ENCODE measurements around the gene HSPA1L. TPM values are rescaled to one million over a fixed set of nuclear protein-coding genes. Genes with fewer than 3 reads are reported as not detected.
"Not testable (repeated sequence)": the region's sequence is repeated elsewhere in the genome, so short reads cannot be mapped to it uniquely, and the experiment has no call there.

HSPA1L gene
- total RNA-seq, 1 experiment from 2014 or later = 0.12 TPM

GRCh38 chr6:31806470-31807272 lies 8.4 kb downstream of the HSPA1L start, which contains the start of gene LSM2 (continued):
- TF ChIP-seq EZH2 (IDR thresholded peaks at IDR 0.05) = no peak
- TF ChIP-seq YY1 (IDR thresholded peaks at IDR 0.05; ENCODE audit: extremely low read depth, insufficient replicate concordance, low read depth, low read length) = peak; percentile 54
- no peak for TF ChIP-seq ZNF274 (IDR thresholded peaks at IDR 0.05; ENCODE audit: low read depth, low read length)
- no peak for TF ChIP-seq FOSL1 (IDR thresholded peaks at IDR 0.05; ENCODE audit: low read depth)
- peak; percentile 42 for TF ChIP-seq TCF7L2 (IDR thresholded peaks at IDR 0.05; ENCODE audit: borderline replicate concordance, extremely low read depth, insufficient read depth, insufficient read length)

GRCh38 chr6:31805939-31806469 lies 9.1 kb downstream of the HSPA1L start:
- H3K4me1 ChIP-seq (ENCODE audit: control insufficient read depth in 1 of 2, insufficient read depth in 2 of 2, low read length in 2 of 2) = peaks cover 13 to 16% of the 10 kb centered on the region in 2 experiments
- intact Hi-C loops (cut with micrococcal nuclease) = no loop called here
- peaks cover 40% of the 10 kb centered on the region for H3K79me2 ChIP-seq (ENCODE audit: insufficient read depth, low read length)
- TSS peak; percentile 74 for BruUV-seq (replicated peaks)
- POLR2A ChIA-PET = interaction anchor here (0.5 to 4.8 kb wide), 9 partner anchors 10 to 141 kb away, joined by 3 to 49 read pairs (median 4); partner anchors contain the start of genes GPANK1, HSPA1B and VARS1
- ATAC-seq (peak; percentile 16), DNase-seq (ENCODE audit: low read depth, low spot score) (no peak)
- H3K4me3 ChIP-seq (replicated peaks in 1 of 2; ENCODE audit: low read depth in 1 of 2, low read length in 2 of 2) = peak overlapping the region; percentile 93 to 94
- CTCF ChIA-PET = interaction anchor here (1.3 to 2.4 kb wide), 3 partner anchors 10 to 68 kb away, joined by 3 to 16 read pairs (median 5); partner anchors contain the start of gene VARS1
- H3K9me3 ChIP-seq (ENCODE audit: control insufficient read depth in 1 of 2, insufficient read depth in 1 of 2, low read depth in 1 of 2, low read length in 2 of 2) = no peaks in the 10 kb centered on the region
- H3K9ac ChIP-seq (ENCODE audit: low read length) = peak overlapping the region; percentile 95
- H4K20me1 ChIP-seq (ENCODE audit: insufficient read depth) = no peaks in the 10 kb centered on the region
- H3K9me2 ChIP-seq (ENCODE audit: insufficient read depth) = no peaks in the 10 kb centered on the region
- peaks cover 3 to 11% of the 10 kb centered on the region in 2 experiments; a peak in 3 of 4 replicates for H3K36me3 ChIP-seq (ENCODE audit: control insufficient read depth in 1 of 2, insufficient read depth in 2 of 2, low read length in 2 of 2)
- RAD21 ChIA-PET (ENCODE audit: low non-redundant PET in 1 of 2, low total read pairs in 2 of 2, uncharacterized antibody in 2 of 2, unreplicated experiment in 2 of 2) = no interaction called here
- H3K4me2 ChIP-seq (ENCODE audit: low read length) = peak overlapping the region; percentile 98
- no peak for TF ChIP-seq POLR2AphosphoS5 (IDR thresholded peaks at IDR 0.05; ENCODE audit: low read depth, low read length)
- TF ChIP-seq CTCF (IDR thresholded peaks at IDR 0.05 in 2 of 3, conservative IDR thresholded peaks at IDR 0.05 in 1 of 3; ENCODE audit: borderline replicate concordance in 1 of 3, insufficient read depth in 1 of 3, low read depth in 2 of 3, low read length in 2 of 3) = no peak
- no peak for TF ChIP-seq YY1 (IDR thresholded peaks at IDR 0.05; ENCODE audit: extremely low read depth, insufficient replicate concordance, low read depth, low read length)
- TF ChIP-seq SP1 (IDR thresholded peaks at IDR 0.05; ENCODE audit: low read depth) = no peak
- TF ChIP-seq SRF (IDR thresholded peaks at IDR 0.05; ENCODE audit: low read depth) = no peak
- no peak for TF ChIP-seq MAX (IDR thresholded peaks at IDR 0.05)
- no peak for TF ChIP-seq CBX3 (IDR thresholded peaks at IDR 0.05; ENCODE audit: low read depth)
- H3K27me3 ChIP-seq (ENCODE audit: insufficient read depth, low read length) = no peaks in the 10 kb centered on the region
- H3K27ac ChIP-seq (ENCODE audit: low read depth, low read length) = peak overlapping the region; percentile 85
- peak overlapping the region; percentile 33 for H2AFZ ChIP-seq (ENCODE audit: low read depth, low read length, poor library complexity, severe bottlenecking)

- DNase-seq (ENCODE audit: low read depth, low spot score); CTCF ChIA-PET: not testable (repeated sequence)
Observed at GRCh38 chr6:31801031-31801927, 13.8 kb downstream of the HSPA1L start.

More at GRCh38 chr6:31801031-31801927, 13.8 kb downstream of the HSPA1L start:
- Histone ChIP-seq H3K79me2 (ENCODE audit: insufficient read depth, low read length) (peaks cover 35% of the 10 kb centered on the region), H3K36me3 (ENCODE audit: control insufficient read depth in 1 of 2, insufficient read depth in 2 of 2, low read length in 2 of 2) (peaks cover 6 to 12% of the 10 kb centered on the region in 2 experiments; a peak in 3 of 4 replicates), H3K4me1 (ENCODE audit: control insufficient read depth in 1 of 2, insufficient read depth in 2 of 2, low read length in 2 of 2) (peaks cover 8 to 15% of the 10 kb centered on the region in 2 experiments)
- H3K9me3 ChIP-seq (ENCODE audit: control insufficient read depth in 1 of 2, insufficient read depth in 1 of 2, low read depth in 1 of 2, low read length in 2 of 2); H3K9ac ChIP-seq (ENCODE audit: low read length); ATAC-seq; H3K4me3 ChIP-seq (replicated peaks in 1 of 2; ENCODE audit: low read depth in 1 of 2, low read length in 2 of 2); H3K27me3 ChIP-seq (ENCODE audit: insufficient read depth, low read length); H4K20me1 ChIP-seq (ENCODE audit: insufficient read depth); BruUV-seq (replicated peaks); H3K9me2 ChIP-seq (ENCODE audit: insufficient read depth); H2AFZ ChIP-seq (ENCODE audit: low read depth, low read length, poor library complexity, severe bottlenecking); intact Hi-C loops (cut with micrococcal nuclease); H3K4me2 ChIP-seq (ENCODE audit: low read length); RAD21 ChIA-PET (ENCODE audit: low non-redundant PET in 1 of 2, low total read pairs in 2 of 2, uncharacterized antibody in 2 of 2, unreplicated experiment in 2 of 2); H3K27ac ChIP-seq (ENCODE audit: low read depth, low read length): not testable (repeated sequence)
- POLR2A ChIA-PET = interaction anchor here (1.3 to 1.5 kb wide), 2 partner anchors 13 to 26 kb away, joined by 3 to 5 read pairs; partner anchors contain the start of gene HSPA1B
